ENCODE results near the gene FDCSP. TPM values are rescaled to one million over a fixed set of nuclear protein-coding genes. Genes with fewer than 3 reads are reported as not detected.

FDCSP gene
- total and polyA plus RNA-seq, 2 of the 13 experiments (the other 11 are each of a cell fraction or from before 2014, with no cell fraction given): not detected

GRCh38 chr4:70192895-70193294 lies 33.0 kb upstream of the FDCSP start (continued):
- TF ChIP-seq NCOA2 (CRISPR knock-in tag; IDR thresholded peaks at IDR 0.05) (peak; percentile 98), RERE (CRISPR knock-in tag; IDR thresholded peaks at IDR 0.05; ENCODE audit: low read depth) (peak; percentile 33; the same call in 1 of the 2 replicates), NFKBIZ (CRISPR knock-in tag; IDR thresholded peaks at IDR 0.05) (peak; percentile 79), ZNF792 (CRISPR knock-in tag; IDR thresholded peaks at IDR 0.05) (no peak), SOX5 (CRISPR knock-in tag; IDR thresholded peaks at IDR 0.05; ENCODE audit: borderline replicate concordance) (peak; percentile 83; the same call in 1 of the 2 replicates), E2F5 (CRISPR knock-in tag; conservative IDR thresholded peaks at IDR 0.05) (no peak), CREM (IDR thresholded peaks at IDR 0.05) (peak; percentile 83), CREM (CRISPR knock-in tag; IDR thresholded peaks at IDR 0.05) (no peak), MTF1 (CRISPR knock-in tag; IDR thresholded peaks at IDR 0.05) (no peak), SMARCC2 (IDR thresholded peaks at IDR 0.05) (no peak), MZF1 (CRISPR knock-in tag; IDR thresholded peaks at IDR 0.05; ENCODE audit: borderline replicate concordance) (no peak), POGZ (CRISPR knock-in tag; IDR thresholded peaks at IDR 0.05) (peak; percentile 58; the same call in 1 of the 2 replicates), RXRB (CRISPR knock-in tag; IDR thresholded peaks at IDR 0.05; ENCODE audit: borderline replicate concordance) (peak; percentile 64; the same call in 1 of the 2 replicates), NFIC (IDR thresholded peaks at IDR 0.05; ENCODE audit: low read length) (peak; percentile 81), THAP11 (CRISPR knock-in tag; IDR thresholded peaks at IDR 0.05) (peak; percentile 48; the same call in 1 of the 2 replicates), TGIF2 (CRISPR knock-in tag; IDR thresholded peaks at IDR 0.05) (0 out of 2 replicates have a peak, but pooled peaks have one; percentile 28), ONECUT2 (CRISPR knock-in tag; IDR thresholded peaks at IDR 0.05) (peak; percentile 56), PHF21A (CRISPR knock-in tag; IDR thresholded peaks at IDR 0.05) (no peak), MED1 (CRISPR knock-in tag; IDR thresholded peaks at IDR 0.05) (peak; percentile 75), ZNF724P (CRISPR knock-in tag; IDR thresholded peaks at IDR 0.05; ENCODE audit: borderline replicate concordance) (no peak), ATF5 (CRISPR knock-in tag; IDR thresholded peaks at IDR 0.05; ENCODE audit: low read depth) (no peak)
- TF ChIP-seq, protein P1, sequence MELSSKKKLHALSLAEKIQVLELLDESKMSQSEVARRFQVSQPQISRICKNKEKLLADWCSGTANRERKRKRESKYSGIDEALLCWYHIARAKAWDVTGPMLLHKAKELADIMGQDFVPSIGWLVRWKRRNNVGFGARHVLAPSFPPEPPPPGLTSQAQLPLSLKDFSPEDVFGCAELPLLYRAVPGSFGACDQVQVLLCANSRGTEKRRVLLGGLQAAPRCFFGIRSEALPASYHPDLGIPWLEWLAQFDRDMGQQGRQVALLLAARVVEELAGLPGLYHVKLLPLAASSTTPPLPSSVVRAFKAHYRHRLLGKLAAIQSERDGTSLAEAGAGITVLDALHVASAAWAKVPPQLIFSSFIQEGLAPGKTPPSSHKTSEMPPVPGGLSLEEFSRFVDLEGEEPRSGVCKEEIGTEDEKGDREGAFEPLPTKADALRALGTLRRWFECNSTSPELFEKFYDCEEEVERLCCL (CRISPR knock-in tag; IDR thresholded peaks at IDR 0.05; ENCODE audit: borderline replicate concordance): no peak
- TF ChIP-seq, protein P2, sequence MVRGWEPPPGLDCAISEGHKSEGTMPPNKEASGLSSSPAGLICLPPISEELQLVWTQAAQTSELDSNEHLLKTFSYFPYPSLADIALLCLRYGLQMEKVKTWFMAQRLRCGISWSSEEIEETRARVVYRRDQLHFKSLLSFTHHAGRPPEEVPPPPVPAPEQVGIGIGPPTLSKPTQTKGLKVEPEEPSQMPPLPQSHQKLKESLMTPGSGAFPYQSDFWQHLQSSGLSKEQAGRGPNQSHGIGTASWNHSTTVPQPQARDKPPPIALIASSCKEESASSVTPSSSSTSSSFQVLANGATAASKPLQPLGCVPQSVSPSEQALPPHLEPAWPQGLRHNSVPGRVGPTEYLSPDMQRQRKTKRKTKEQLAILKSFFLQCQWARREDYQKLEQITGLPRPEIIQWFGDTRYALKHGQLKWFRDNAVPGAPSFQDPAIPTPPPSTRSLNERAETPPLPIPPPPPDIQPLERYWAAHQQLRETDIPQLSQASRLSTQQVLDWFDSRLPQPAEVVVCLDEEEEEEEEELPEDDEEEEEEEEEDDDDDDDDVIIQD (CRISPR knock-in tag; IDR thresholded peaks at IDR 0.05; ENCODE audit: low read depth): peak; percentile 52; the same call in 1 of the 2 replicates

All from HepG2 (cell line).